ENCODE data around the gene FRYL. TPM values are rescaled to one million over a fixed set of nuclear protein-coding genes. Genes with fewer than 3 reads are reported as not detected.
"Not testable (repeated sequence)": the region's sequence is repeated elsewhere in the genome, so short reads cannot be mapped to it uniquely, and the experiment has no call there.

The FRYL gene
- total and polyA plus RNA-seq, 2 of the 13 experiments (the other 11 are each of a cell fraction or from before 2014, with no cell fraction given): 9.7 to 19.6 TPM

- no peak for TF ChIP-seq ZHX1 (CRISPR knock-in tag; IDR thresholded peaks at IDR 0.05; ENCODE audit: low read depth)
- TF ChIP-seq CENPBD1 (CRISPR knock-in tag; IDR thresholded peaks at IDR 0.05; ENCODE audit: borderline replicate concordance, low read depth): no peak
- TF ChIP-seq SP140L (CRISPR knock-in tag; IDR thresholded peaks at IDR 0.05; ENCODE audit: borderline replicate concordance): no peak
Observed at GRCh38 chr4:48718818-48719465, 61.1 kb downstream of the FRYL start (continued).

- H2AFZ ChIP-seq (ENCODE audit: low read length); H4K20me1 ChIP-seq (ENCODE audit: insufficient read depth, low read length); intact Hi-C loops (cut with micrococcal nuclease; ENCODE audit: unreplicated experiment); in situ Hi-C loops (cut with HindIII; ENCODE audit: extremely low pct_ligation_motif_present, low pct_unique_long_range_greater_than_20kb); H3K27ac ChIP-seq (ENCODE audit: extremely low read length, insufficient read depth, low read length); FAIRE-seq; H3K9ac ChIP-seq (ENCODE audit: insufficient read depth, low read depth, low read length); DNase-seq (ENCODE audit: low spot score); H3K36me3 ChIP-seq (replicated peaks in 1 of 2; ENCODE audit: control insufficient read depth in 1 of 2, insufficient read depth in 2 of 2, low read length in 2 of 2); POLR2A ChIA-PET; H3K27me3 ChIP-seq (ENCODE audit: control insufficient read depth in 1 of 2, insufficient read depth in 2 of 2, low read length in 2 of 2); H3K4me2 ChIP-seq (ENCODE audit: low read depth, low read length); H3K4me3 ChIP-seq (replicated peaks in 1 of 3; ENCODE audit: insufficient read depth in 1 of 3, low read depth in 2 of 3, low read length in 3 of 3); H3K9me3 ChIP-seq (ENCODE audit: low read length); BruUV-seq (replicated peaks); CTCF ChIA-PET (ENCODE audit: low intra/inter-chr PET ratio, low total read pairs); ATAC-seq: not testable (repeated sequence)
- peaks cover 12% of the 10 kb centered on the region for H3K79me2 ChIP-seq (ENCODE audit: insufficient read depth, low read length)
- 91% methylated on average over 4 of the region's 5 CpGs for WGBS (ENCODE audit: low lambda C conversion rate)
- H3K4me1 ChIP-seq (ENCODE audit: insufficient read depth, low read length): peaks cover 18% of the 10 kb centered on the region
Observed at GRCh38 chr4:48716285-48716684, 63.8 kb downstream of the FRYL start.

Data from HepG2 (cell line).